Skeletal muscle tissue (tissue), 4 donors: ENCODE data around the gene KAT14. TPM values are rescaled to one million over a fixed set of nuclear protein-coding genes. Genes with fewer than 3 reads are reported as not detected.
"Not testable (repeated sequence)": the region's sequence is repeated elsewhere in the genome, so short reads cannot be mapped to it uniquely, and the experiment has no call there.

Source experiments
- H3K27ac ChIP-seq: one replicate; pipeline ENCODE4 v1.7.0; 2013; ENCODE audit warnings: mild to moderate bottlenecking, low read depth, low read length, inconsistent platforms
- H3K27me3 ChIP-seq, 3 donors: one replicate each; pipeline ENCODE4 v1.7.0; 2013; ENCODE audit warnings: low read length in 3 of 3; ENCODE audit not compliant: control insufficient read depth in 3 of 3, insufficient read depth in 3 of 3
- H3K36me3 ChIP-seq, 3 donors: one replicate each; pipeline ENCODE4 v1.7.0; 2013; ENCODE audit warnings: low read length in 3 of 3; ENCODE audit not compliant: control insufficient read depth in 3 of 3, insufficient read depth in 3 of 3
- H3K4me1 ChIP-seq, 3 donors: one replicate each; pipeline ENCODE4 v1.7.0; 2013; ENCODE audit warnings: low read length in 3 of 3, mild to moderate bottlenecking in 3 of 3; ENCODE audit not compliant: control insufficient read depth in 3 of 3, insufficient read depth in 3 of 3
- H3K4me3 ChIP-seq, 3 donors: one replicate each; pipeline ENCODE4 v1.7.0; 2013; ENCODE audit warnings: low read length in 3 of 3
- H3K9ac ChIP-seq, 3 donors: one replicate each; pipeline ENCODE4 v1.7.0; 2013; ENCODE audit warnings: low read length in 3 of 3, mild to moderate bottlenecking in 3 of 3, moderate library complexity in 2 of 3, low read depth in 1 of 3
- H3K9me3 ChIP-seq, 3 donors: one replicate each; pipeline ENCODE4 v1.7.0; 2013; ENCODE audit warnings: low read length in 3 of 3; ENCODE audit not compliant: control insufficient read depth in 3 of 3
- total RNA-seq: library from RNA; depleted of rRNA; stranded (reverse); fragments of >200 nt; gene quantifications from one replicate; pipeline ENCODE4 v1.2.3, GENCODE V29; 2014
- donor health status: Osteomylitis.

KAT14 gene
- total RNA-seq, 1 donor from 2014 or later = 19.8 TPM

- not testable (repeated sequence) for H3K27me3 ChIP-seq, H3K27ac ChIP-seq, H3K9me3 ChIP-seq, H3K4me3 ChIP-seq, H3K9ac ChIP-seq, H3K4me1 ChIP-seq, H3K36me3 ChIP-seq
Observed at GRCh38 chr20:18203700-18204099, 66.0 kb downstream of the KAT14 start.

DNA sequence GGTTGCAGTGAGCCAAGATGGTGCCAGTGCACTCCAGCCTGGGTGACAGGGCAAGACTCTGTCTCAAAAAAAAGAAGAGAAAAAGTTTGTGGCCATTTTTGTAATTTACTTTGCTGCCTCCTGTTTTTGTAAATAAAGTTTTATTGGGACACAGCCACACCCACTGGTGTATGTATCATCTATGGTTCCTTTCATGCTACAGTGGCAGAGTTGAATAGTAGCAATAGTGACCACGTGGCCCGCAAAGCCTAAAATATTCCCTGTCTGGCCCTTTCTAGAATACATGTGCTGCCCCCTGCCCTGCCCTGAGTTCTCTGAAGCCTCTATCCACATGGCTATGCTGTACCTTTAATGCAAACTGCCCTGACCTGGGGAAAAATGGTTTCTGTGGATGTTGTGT, 75.3 kb downstream of the KAT14 start:
- H3K4me1 ChIP-seq = no peaks in the 10 kb centered on the region
- H3K9ac ChIP-seq = no peak overlapping the region
- no peaks in the 10 kb centered on the region for H3K9me3 ChIP-seq
- no peak overlapping the region for H3K4me3 ChIP-seq
- H3K36me3 ChIP-seq = no peaks in the 10 kb centered on the region
- H3K27ac ChIP-seq = no peak overlapping the region
- H3K27me3 ChIP-seq = no peaks in the 10 kb centered on the region

- Histone ChIP-seq H3K9me3 (no peaks in the 10 kb centered on the region), H3K27ac (no peak overlapping the region), H3K9ac (no peak overlapping the region), H3K36me3 (no peaks in the 10 kb centered on the region), H3K4me1 (no peaks in the 10 kb centered on the region), H3K27me3 (no peaks in the 10 kb centered on the region), H3K4me3 (no peak overlapping the region)
Observed at GRCh38 chr20:18215566-18215965, 77.9 kb downstream of the KAT14 start.

DNA sequence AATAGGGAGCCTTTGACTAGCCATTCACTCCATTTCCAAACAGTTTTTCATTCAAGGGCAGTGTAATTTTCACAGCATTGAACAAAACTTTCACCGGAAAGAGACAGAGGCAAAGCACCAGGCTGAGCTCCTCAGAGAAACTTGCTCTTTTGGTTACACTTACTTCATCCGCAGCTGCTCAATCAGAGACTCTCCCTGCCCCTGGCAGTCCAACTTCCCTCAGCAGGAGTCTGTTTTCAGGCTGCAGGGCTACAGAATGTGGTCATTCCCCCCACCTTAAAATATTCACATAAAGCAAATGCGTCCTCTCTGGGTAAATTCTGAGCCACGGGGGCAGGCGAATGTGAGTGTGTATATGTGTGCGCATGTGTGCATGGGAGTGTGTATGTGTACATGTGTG, 80.6 kb downstream of the KAT14 start:
- Histone ChIP-seq H3K27ac (no peak overlapping the region), H3K4me3 (no peak overlapping the region), H3K36me3 (no peaks in the 10 kb centered on the region), H3K9me3 (no peaks in the 10 kb centered on the region), H3K4me1 (no peaks in the 10 kb centered on the region), H3K9ac (no peak overlapping the region), H3K27me3 (no peaks in the 10 kb centered on the region)

DNA sequence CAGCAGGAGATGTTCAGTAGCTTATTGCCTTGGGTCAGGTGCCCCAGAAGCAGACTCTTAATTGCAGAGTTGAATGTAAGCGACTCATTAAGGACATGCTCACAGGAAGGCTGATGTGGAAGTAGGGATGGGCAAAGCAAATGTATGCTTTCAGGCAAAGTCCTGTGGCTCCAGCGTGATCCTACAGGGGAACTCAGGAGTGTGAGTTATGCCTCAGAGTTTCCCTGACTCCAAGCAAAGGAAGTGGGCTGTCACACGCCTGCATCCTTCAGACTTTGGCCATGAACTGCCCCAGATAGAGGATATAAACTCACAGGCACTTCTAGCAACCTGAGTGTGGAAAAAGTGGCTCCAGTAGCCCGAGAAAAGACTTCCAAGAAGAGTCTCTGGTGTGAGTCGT, 85.7 kb downstream of the KAT14 start:
- no peaks in the 10 kb centered on the region for H3K36me3 ChIP-seq
- no peaks in the 10 kb centered on the region for H3K9me3 ChIP-seq
- H3K4me3 ChIP-seq = no peak overlapping the region
- H3K27ac ChIP-seq = no peak overlapping the region
- no peak overlapping the region for H3K9ac ChIP-seq
- H3K4me1 ChIP-seq = peaks cover 3 to 6% (median 6%) of the 10 kb centered on the region in 3 donors
- H3K27me3 ChIP-seq = no peaks in the 10 kb centered on the region

DNA sequence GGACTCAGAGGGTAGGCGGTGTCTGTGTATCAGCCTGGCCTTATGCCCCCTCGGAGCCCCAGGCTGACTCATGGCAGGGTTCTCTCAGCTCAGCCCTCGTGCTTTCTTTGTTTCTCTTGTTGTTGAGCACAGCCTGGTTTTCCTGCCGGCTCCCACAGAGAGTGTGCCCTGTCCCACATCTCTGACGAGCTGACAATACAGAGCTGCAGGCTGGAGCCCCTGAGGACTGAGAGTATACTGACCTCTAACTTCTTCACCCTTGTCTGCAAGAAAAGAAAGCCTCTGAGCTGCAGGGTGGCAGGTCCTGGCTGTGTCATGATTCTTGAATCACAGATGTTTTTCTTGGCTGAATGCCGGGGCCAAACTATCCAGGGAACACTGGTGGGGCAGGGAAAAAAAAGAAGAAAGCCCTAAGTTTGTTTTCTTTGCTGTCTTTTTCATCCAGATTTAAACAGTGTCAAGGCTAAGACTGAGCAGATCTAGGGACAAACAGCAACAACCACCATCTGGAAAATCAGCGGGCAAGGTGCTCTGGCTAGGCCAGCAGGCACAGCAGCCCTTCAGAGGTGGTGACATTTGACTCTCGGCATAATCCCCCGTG, 87.4 kb downstream of the KAT14 start:
- Histone ChIP-seq H3K27ac (no peak overlapping the region), H3K36me3 (no peaks in the 10 kb centered on the region), H3K4me1 (peaks cover 3 to 6% (median 6%) of the 10 kb centered on the region in 3 donors), H3K9me3 (no peaks in the 10 kb centered on the region), H3K9ac (peak overlapping the region in 2 of 3 donors; percentile 25 to 46), H3K27me3 (no peaks in the 10 kb centered on the region), H3K4me3 (no peak overlapping the region)

DNA sequence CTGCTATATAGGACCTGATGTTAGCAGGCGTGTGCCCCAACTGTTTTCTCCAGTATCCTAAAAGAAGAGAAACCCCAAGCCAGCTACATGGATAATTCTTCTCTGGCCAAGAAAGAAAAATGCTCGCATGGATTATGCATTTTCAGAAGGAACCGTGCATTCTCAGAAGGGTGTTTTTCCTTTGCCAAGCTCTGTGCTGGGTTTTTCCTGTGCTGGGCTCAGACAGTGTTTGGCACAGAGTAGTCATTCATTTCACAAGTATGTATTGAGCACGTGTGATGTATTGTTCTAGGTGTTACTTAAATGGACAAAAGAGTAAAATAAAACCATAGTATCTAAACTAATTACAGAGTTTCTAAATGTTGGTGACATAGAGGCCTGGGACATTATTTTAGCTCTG, 88.0 kb downstream of the KAT14 start:
- Histone ChIP-seq H3K4me3 (no peak overlapping the region), H3K27ac (no peak overlapping the region), H3K9ac (peak overlapping the region in 1 of 3 donors; percentile 46), H3K27me3 (no peaks in the 10 kb centered on the region), H3K9me3 (no peaks in the 10 kb centered on the region), H3K36me3 (no peaks in the 10 kb centered on the region), H3K4me1 (peaks cover 3 to 6% (median 6%) of the 10 kb centered on the region in 3 donors)

GRCh38 chr20:18226741-18227140, 89.1 kb downstream of the KAT14 start:
- H3K9me3 ChIP-seq, H3K36me3 ChIP-seq, H3K9ac ChIP-seq, H3K27ac ChIP-seq, H3K4me3 ChIP-seq, H3K4me1 ChIP-seq, H3K27me3 ChIP-seq: not testable (repeated sequence)

DNA sequence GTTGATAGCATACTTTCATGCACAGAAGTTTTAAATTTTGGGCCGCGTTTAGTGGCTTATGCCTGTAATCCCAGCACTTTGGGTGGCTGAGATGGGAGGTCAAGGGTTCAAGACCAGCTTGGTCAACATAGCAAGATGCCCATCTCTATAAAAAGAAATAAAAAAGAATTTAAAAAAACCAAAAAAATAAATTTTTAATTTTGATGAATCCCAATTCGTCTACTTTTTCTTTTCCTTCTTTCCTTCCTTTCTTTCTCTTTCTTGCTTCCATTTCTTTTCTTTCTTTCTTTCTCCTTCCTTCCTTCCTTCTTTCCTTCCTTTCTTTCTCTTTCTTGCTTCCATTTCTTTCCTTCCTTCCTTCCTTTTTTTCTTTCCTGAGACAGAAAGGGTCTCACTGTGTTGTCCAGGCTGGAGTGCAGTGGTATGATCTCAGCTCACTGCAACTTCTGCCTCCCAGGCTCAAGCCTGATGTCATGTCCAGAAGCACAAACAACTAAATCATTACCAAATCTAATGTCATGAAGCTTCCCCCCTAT, 95.8 kb downstream of the KAT14 start:
- Histone ChIP-seq H3K36me3 (no peaks in the 10 kb centered on the region), H3K9me3 (no peaks in the 10 kb centered on the region), H3K4me1 (no peaks in the 10 kb centered on the region), H3K4me3 (no peak overlapping the region), H3K27me3 (no peaks in the 10 kb centered on the region), H3K9ac (no peak overlapping the region), H3K27ac (no peak overlapping the region)
